T-helper 2 cell treated with Interferon-gamma antibody and Interleukin-4, amounts not matched to agents 5 μg/mL and 100 μg/mL, for 36 hours (primary cell): ENCODE results near the gene PDE1C.
"Not testable (repeated sequence)": the region's sequence is repeated elsewhere in the genome, so short reads cannot be mapped to it uniquely, and the experiment has no call there.

Experiments used
- DNase-seq: peaks from one replicate; pipeline ENCODE4 v3.0.0; 2021; ENCODE audit warnings: low spot score
- H3K27ac Mint-ChIP-seq: one replicate; pipeline ENCODE4 v1.8.0; 2021; ENCODE audit warnings: mild to moderate bottlenecking, mixed read lengths
- H3K27me3 Mint-ChIP-seq: one replicate; pipeline ENCODE4 v1.8.0; 2021; ENCODE audit warnings: low read depth, mixed read lengths
- H3K36me3 Mint-ChIP-seq: one replicate; pipeline ENCODE4 v1.8.0; 2021; ENCODE audit warnings: low read depth, mixed read lengths
- H3K4me1 Mint-ChIP-seq: one replicate; pipeline ENCODE4 v1.8.0; 2021; ENCODE audit warnings: low read depth, mixed read lengths
- H3K4me3 Mint-ChIP-seq: one replicate; pipeline ENCODE4 v1.8.0; 2022; ENCODE audit warnings: mild to moderate bottlenecking, moderate library complexity, mixed read lengths
- H3K9me3 Mint-ChIP-seq: one replicate; pipeline ENCODE4 v1.8.0; 2021; ENCODE audit warnings: mixed read lengths

Gene PDE1C

GRCh38 chr7:31855530-31855929 lies 214.7 kb downstream of the PDE1C start:
- Mint-ChIP-seq H3K4me1 (no peaks in the 10 kb centered on the region), H3K36me3 (no peaks in the 10 kb centered on the region), H3K27ac (no peak overlapping the region), H3K4me3 (no peak overlapping the region), H3K9me3 (no peaks in the 10 kb centered on the region), H3K27me3 (no peaks in the 10 kb centered on the region)
- DNase-seq, result no peak

GRCh38 chr7:31853380-31853779 lies 216.8 kb downstream of the PDE1C start:
- Mint-ChIP-seq H3K27me3 (no peaks in the 10 kb centered on the region), H3K4me3 (no peak overlapping the region), H3K4me1 (no peaks in the 10 kb centered on the region), H3K27ac (no peak overlapping the region), H3K36me3 (no peaks in the 10 kb centered on the region), H3K9me3 (no peaks in the 10 kb centered on the region)
- DNase-seq, result no peak

DNA sequence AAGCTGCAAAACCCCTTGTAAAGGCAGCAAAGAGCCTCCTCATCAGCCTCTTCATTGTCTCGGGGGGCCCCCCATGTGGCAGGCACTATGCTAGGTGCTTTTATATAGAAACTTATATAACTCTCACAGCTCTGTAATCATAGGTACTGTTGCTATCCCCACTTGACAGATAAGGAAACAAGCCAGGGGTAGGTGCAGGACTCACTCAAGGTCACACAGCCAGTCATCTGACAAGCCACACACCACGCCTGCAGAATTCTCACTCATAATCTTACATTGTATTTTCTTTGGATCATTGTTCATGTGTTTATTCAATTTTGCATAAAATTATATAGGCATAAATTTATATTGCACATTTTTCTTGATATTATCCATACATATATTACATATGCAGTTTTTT lies 217.7 kb downstream of the PDE1C start:
- H3K4me3 Mint-ChIP-seq, result no peak overlapping the region
- H3K27me3 Mint-ChIP-seq, result no peaks in the 10 kb centered on the region
- H3K27ac Mint-ChIP-seq, result no peak overlapping the region

GRCh38 chr7:31851119-31851518 lies 219.1 kb downstream of the PDE1C start:
- H3K4me1 Mint-ChIP-seq, result no peaks in the 10 kb centered on the region
- H3K9me3 Mint-ChIP-seq, result no peaks in the 10 kb centered on the region

More for the DNA sequence above, 217.7 kb downstream of the PDE1C start:
- Mint-ChIP-seq H3K36me3 (no peaks in the 10 kb centered on the region), H3K4me1 (no peaks in the 10 kb centered on the region), H3K9me3 (no peaks in the 10 kb centered on the region)
- DNase-seq, result no peak

GRCh38 chr7:31850601-31851000 lies 219.6 kb downstream of the PDE1C start:
- no peak for DNase-seq
- Mint-ChIP-seq H3K27me3 (no peaks in the 10 kb centered on the region), H3K36me3 (no peaks in the 10 kb centered on the region), H3K4me3 (no peak overlapping the region), H3K27ac (no peak overlapping the region), H3K4me1 (no peaks in the 10 kb centered on the region), H3K9me3 (no peaks in the 10 kb centered on the region)

More at GRCh38 chr7:31851119-31851518, 219.1 kb downstream of the PDE1C start:
- Mint-ChIP-seq H3K4me3 (no peak overlapping the region), H3K36me3 (no peaks in the 10 kb centered on the region), H3K27ac (no peak overlapping the region), H3K27me3 (no peaks in the 10 kb centered on the region)
- DNase-seq, result no peak

DNA sequence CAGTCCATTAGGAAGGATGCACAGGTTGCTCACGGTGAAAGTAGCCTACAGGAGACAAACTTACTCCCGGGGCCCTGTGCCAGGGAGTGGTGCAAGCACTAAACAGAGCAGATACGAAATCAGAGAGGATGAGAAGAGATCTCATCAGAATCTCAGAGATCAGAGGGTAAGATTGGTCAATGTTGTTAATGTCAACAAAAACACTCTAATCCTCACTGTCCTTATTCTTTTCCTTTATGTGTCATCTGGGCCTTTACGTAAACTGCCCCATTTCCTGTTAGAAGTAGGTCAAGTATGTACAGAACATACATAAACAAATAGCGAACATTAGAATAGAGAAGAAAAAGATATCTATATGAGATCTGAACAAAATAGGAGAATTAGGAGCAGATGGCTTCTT lies 220.1 kb downstream of the PDE1C start:
- H3K27ac Mint-ChIP-seq, result no peak overlapping the region

DNA sequence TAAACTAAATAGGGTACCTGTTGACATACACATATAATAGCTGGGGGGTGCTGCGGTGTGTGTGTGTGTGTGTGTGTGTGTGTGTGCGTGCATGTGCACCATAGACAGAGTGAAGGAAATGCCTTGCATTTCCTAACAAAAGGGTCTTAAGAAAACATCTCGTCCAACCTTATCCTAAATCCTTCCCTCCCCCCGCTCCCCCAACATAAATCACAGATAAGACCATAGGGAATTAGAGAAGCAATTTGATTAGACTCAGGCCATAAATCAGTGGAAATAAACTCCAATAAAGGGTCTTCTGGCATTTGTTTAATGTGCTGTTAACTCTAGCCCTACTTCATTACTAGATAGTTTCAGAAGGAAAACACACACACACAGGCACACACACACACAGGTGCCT lies 234.7 kb downstream of the PDE1C start:
- no peaks in the 10 kb centered on the region for H3K36me3 Mint-ChIP-seq
- H3K4me1 Mint-ChIP-seq, result no peaks in the 10 kb centered on the region
- H3K27me3 Mint-ChIP-seq, result no peaks in the 10 kb centered on the region
- no peak overlapping the region for H3K4me3 Mint-ChIP-seq
- no peak for DNase-seq
- H3K9me3 Mint-ChIP-seq, result peaks cover 7% of the 10 kb centered on the region
- no peak overlapping the region for H3K27ac Mint-ChIP-seq

More for the DNA sequence above, 220.1 kb downstream of the PDE1C start:
- Mint-ChIP-seq H3K9me3 (no peaks in the 10 kb centered on the region), H3K36me3 (no peaks in the 10 kb centered on the region), H3K27me3 (no peaks in the 10 kb centered on the region), H3K4me3 (no peak overlapping the region), H3K4me1 (no peaks in the 10 kb centered on the region)
- no peak for DNase-seq

GRCh38 chr7:31833625-31834024 lies 236.6 kb downstream of the PDE1C start:
- not testable (repeated sequence) for H3K4me3 Mint-ChIP-seq, H3K27ac Mint-ChIP-seq, H3K27me3 Mint-ChIP-seq, DNase-seq, H3K36me3 Mint-ChIP-seq, H3K9me3 Mint-ChIP-seq, H3K4me1 Mint-ChIP-seq

- no peak for DNase-seq
- H3K36me3 Mint-ChIP-seq, result no peaks in the 10 kb centered on the region
- no peak overlapping the region for H3K4me3 Mint-ChIP-seq
- no peak overlapping the region for H3K27ac Mint-ChIP-seq
- no peaks in the 10 kb centered on the region for H3K4me1 Mint-ChIP-seq
- H3K27me3 Mint-ChIP-seq, result no peaks in the 10 kb centered on the region
- H3K9me3 Mint-ChIP-seq, result peaks cover 10% of the 10 kb centered on the region
Measured at GRCh38 chr7:31828520-31828919, 241.7 kb downstream of the PDE1C start.

GRCh38 chr7:31825576-31825975 lies 244.6 kb downstream of the PDE1C start:
- no peaks in the 10 kb centered on the region for H3K27me3 Mint-ChIP-seq
- peaks cover 4% of the 10 kb centered on the region for H3K9me3 Mint-ChIP-seq
- no peak overlapping the region for H3K4me3 Mint-ChIP-seq
- no peak overlapping the region for H3K27ac Mint-ChIP-seq
- H3K4me1 Mint-ChIP-seq, result no peaks in the 10 kb centered on the region
- no peaks in the 10 kb centered on the region for H3K36me3 Mint-ChIP-seq
- no peak for DNase-seq

GRCh38 chr7:31819031-31819430 lies 251.2 kb downstream of the PDE1C start:
- no peak for DNase-seq
- Mint-ChIP-seq H3K27me3 (no peaks in the 10 kb centered on the region), H3K27ac (no peak overlapping the region), H3K4me1 (no peaks in the 10 kb centered on the region), H3K9me3 (no peaks in the 10 kb centered on the region), H3K4me3 (no peak overlapping the region), H3K36me3 (no peaks in the 10 kb centered on the region)

GRCh38 chr7:31816810-31817209 lies 253.4 kb downstream of the PDE1C start:
- no peaks in the 10 kb centered on the region for H3K9me3 Mint-ChIP-seq
- H3K27me3 Mint-ChIP-seq, result no peaks in the 10 kb centered on the region
- no peak overlapping the region for H3K27ac Mint-ChIP-seq
- no peak for DNase-seq
- H3K4me3 Mint-ChIP-seq, result no peak overlapping the region
- H3K36me3 Mint-ChIP-seq, result no peaks in the 10 kb centered on the region
- H3K4me1 Mint-ChIP-seq, result no peaks in the 10 kb centered on the region

DNA sequence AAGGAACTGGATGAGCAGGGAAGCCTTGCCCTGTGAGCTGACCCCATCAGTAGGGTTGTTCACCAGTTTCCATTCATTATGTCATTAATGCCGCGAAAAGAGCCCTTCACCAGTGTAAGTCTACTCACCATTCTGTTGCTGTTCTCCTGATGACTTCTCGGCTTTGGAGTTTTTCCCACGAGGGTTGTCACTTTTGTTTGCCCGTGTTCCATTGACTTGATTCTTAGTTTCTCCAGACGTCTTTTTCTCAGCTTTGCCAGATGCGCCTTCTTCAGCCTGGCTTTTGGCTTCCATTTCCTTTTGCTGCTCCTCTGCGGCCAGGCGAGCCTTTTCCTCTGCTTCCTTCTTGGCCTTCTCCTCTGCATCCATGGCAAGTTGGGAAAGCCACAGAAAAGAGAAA lies 254.4 kb downstream of the PDE1C start:
- Mint-ChIP-seq H3K27me3 (no peaks in the 10 kb centered on the region), H3K36me3 (no peaks in the 10 kb centered on the region), H3K9me3 (no peaks in the 10 kb centered on the region), H3K4me3 (no peak overlapping the region), H3K27ac (no peak overlapping the region), H3K4me1 (no peaks in the 10 kb centered on the region)
- DNase-seq, result no peak

GRCh38 chr7:31814187-31814586 lies 256.0 kb downstream of the PDE1C start:
- no peaks in the 10 kb centered on the region for H3K4me1 Mint-ChIP-seq
- no peak for DNase-seq
- no peak overlapping the region for H3K4me3 Mint-ChIP-seq
- H3K27ac Mint-ChIP-seq, result no peak overlapping the region
- H3K36me3 Mint-ChIP-seq, result no peaks in the 10 kb centered on the region
- no peaks in the 10 kb centered on the region for H3K27me3 Mint-ChIP-seq
- H3K9me3 Mint-ChIP-seq, result no peaks in the 10 kb centered on the region

DNA sequence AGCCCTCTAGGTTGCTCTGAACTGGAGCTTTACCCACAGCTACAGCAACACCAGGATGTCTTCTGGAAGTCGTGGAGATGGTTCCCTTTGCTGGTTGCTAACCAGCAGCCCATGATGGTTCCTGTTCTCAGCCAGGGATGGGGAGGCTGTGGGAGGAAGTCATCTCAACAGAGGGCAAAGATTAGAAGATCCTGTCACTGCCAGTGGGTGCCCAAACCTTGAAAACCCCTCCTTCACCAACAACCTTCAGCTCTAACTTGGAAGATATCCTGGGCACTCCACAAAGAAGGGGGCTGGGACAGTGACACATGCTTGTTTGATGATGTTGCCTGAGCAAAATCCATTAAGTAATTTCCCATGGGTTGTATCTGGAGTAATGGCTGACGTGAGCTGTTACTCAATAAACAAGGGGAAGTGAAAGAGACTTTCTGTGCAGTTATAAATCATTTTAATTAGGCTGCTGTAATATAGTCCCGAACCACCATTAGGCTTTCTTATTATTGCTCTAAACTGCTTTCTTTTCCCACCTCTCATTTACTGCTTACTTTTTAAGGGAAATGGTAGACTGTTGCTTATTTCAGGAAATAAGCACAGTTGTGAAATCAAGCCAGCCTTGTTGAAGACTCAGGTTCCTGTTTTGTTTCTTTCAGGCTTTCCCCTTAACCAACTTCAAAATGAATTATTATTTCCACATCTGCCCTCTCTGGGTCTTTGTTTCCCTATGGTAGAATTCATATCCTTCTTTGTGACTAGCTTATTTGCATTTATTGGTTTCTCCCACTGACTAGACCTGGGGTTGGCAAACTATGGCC lies 258.4 kb downstream of the PDE1C start:
- Mint-ChIP-seq H3K27me3 (no peaks in the 10 kb centered on the region), H3K36me3 (no peaks in the 10 kb centered on the region), H3K27ac (no peak overlapping the region), H3K4me3 (no peak overlapping the region), H3K4me1 (no peaks in the 10 kb centered on the region), H3K9me3 (no peaks in the 10 kb centered on the region)
- DNase-seq, result no peak
